HCT116 (cell line): ENCODE results near the gene LPA. TPM values are rescaled to one million over a fixed set of nuclear protein-coding genes. Genes with fewer than 3 reads are reported as not detected.
"Not testable (repeated sequence)": the region's sequence is repeated elsewhere in the genome, so short reads cannot be mapped to it uniquely, and the experiment has no call there.

Experiments
- ATAC-seq: fragments of 200-7000 bp; cut with Tn5 transposase; 2 replicates; pipeline ENCODE4 v1.9.1; 2020; ENCODE audit warnings: mild to moderate bottlenecking, moderate library complexity
- Bru-seq: library from RNA; stranded (reverse); fragments of 400-500 nt; gene quantifications from one replicate; lab custom pipeline; 2021; lab: Mats Ljungman, UMichigan
- BruChase-seq, 2 experiments: library from RNA; stranded (reverse); fragments of 400-500 nt; gene quantifications; one replicate each; lab custom pipeline; 2021; lab: Mats Ljungman, UMichigan
- BruUV-seq: library from RNA; stranded (reverse); fragments of 400-500 nt; replicated peaks from 2 replicates; lab custom pipeline; 2021; lab: Mats Ljungman, UMichigan
- CTCF ChIA-PET: fragments of 300-600 bp; sonication (Branson Sonifier 250); formaldehyde crosslinking; loops from one replicate; lab custom pipeline; 2021; ENCODE audit warnings: antibody characterized with exemption; lab: Charles Lee
- POLR2A ChIA-PET: fragments of 300-600, 350-600 bp; sonication (Branson Sonifier 250); formaldehyde crosslinking; loops from one replicate; lab custom pipeline; 2021; ENCODE audit warnings: antibody characterized with exemption; lab: Charles Lee
- RAD21 ChIA-PET, 2 experiments: fragments of 300-600 bp; sonication (Branson Sonifier 250); formaldehyde crosslinking; loops; one replicate each; lab custom pipeline; 2023; ENCODE audit warnings: low total read pairs in 2 of 2; ENCODE audit not compliant: uncharacterized antibody in 2 of 2, unreplicated experiment in 2 of 2, low non-redundant PET in 1 of 2; lab: Charles Lee
- DNase-seq: peaks from one replicate; pipeline ENCODE4 v3.0.0-alpha.2; 2010; ENCODE audit warnings: low read depth, low spot score
- H2AFZ ChIP-seq: fragments of 200-600 bp; shearing (Covaris generic), sonication (generic); 2 replicates; pipeline ENCODE4 v1.6.1; 2017; ENCODE audit warnings: low read depth, mixed run types, mixed read lengths, antibody characterized with exemption, low read length; ENCODE audit not compliant: poor library complexity, severe bottlenecking
- H3K27ac ChIP-seq: 2 replicates; pipeline ENCODE4 v1.5.1; 2012; ENCODE audit warnings: low read depth, low read length
- H3K27me3 ChIP-seq: fragments of 200-600 bp; sonication (generic); 2 replicates; pipeline ENCODE4 v1.6.1; 2016; ENCODE audit warnings: mixed run types, low read length, mixed read lengths; ENCODE audit not compliant: insufficient read depth
- H3K36me3 ChIP-seq, 2 experiments: fragments of 200-500 bp in 1 of 2; fragments of 200-600 bp in 1 of 2; sonication (Bioruptor generic) in 1 of 2; sonication (generic) in 1 of 2; 2 replicates each; pipeline versions ENCODE4 v1.5.1 to v1.6.1; 2014 to 2016; ENCODE audit warnings: low read length in 2 of 2, inconsistent platforms in 1 of 2, mixed read lengths in 1 of 2, mixed run types in 1 of 2; ENCODE audit not compliant: insufficient read depth in 2 of 2, control insufficient read depth in 1 of 2
- H3K4me1 ChIP-seq, 2 experiments: fragments of 200-600 bp in 1 of 2; sonication (generic) in 1 of 2; 2 replicates each; pipeline versions ENCODE4 v1.5.1 to v1.6.1; 2012 to 2017; ENCODE audit warnings: low read length in 2 of 2, inconsistent platforms in 1 of 2, mild to moderate bottlenecking in 1 of 2, mixed read lengths in 1 of 2, mixed run types in 1 of 2, moderate library complexity in 1 of 2; ENCODE audit not compliant: insufficient read depth in 2 of 2, control insufficient read depth in 1 of 2
- H3K4me2 ChIP-seq: fragments of 200-600 bp; sonication (generic); 2 replicates; pipeline ENCODE4 v1.6.1; 2017; ENCODE audit warnings: mixed run types, low read length, mixed read lengths
- H3K4me3 ChIP-seq, 2 experiments: fragments of 200-600 bp in 1 of 2; sonication (generic) in 1 of 2; replicated peaks in 1 of 2; 2 replicates each; pipeline ENCODE4 v1.5.1; 2011 to 2016; ENCODE audit warnings: low read length in 2 of 2, control low read depth in 1 of 2, low read depth in 1 of 2, mild to moderate bottlenecking in 1 of 2, mixed read lengths in 1 of 2, mixed run types in 1 of 2
- H3K79me2 ChIP-seq: fragments of 200-600 bp; sonication (generic); 2 replicates; pipeline ENCODE4 v1.6.1; 2017; ENCODE audit warnings: mild to moderate bottlenecking, mixed run types, low read length, moderate library complexity, mixed read lengths; ENCODE audit not compliant: insufficient read depth
- H3K9ac ChIP-seq: fragments of 200-600 bp; sonication (generic); 2 replicates; pipeline ENCODE4 v1.6.1; 2016; ENCODE audit warnings: low read length, mixed read lengths
- H3K9me2 ChIP-seq: fragments of 200-600 bp; sonication (generic), shearing (Covaris generic); 2 replicates; pipeline ENCODE4 v1.6.1; 2017; ENCODE audit warnings: mixed run types, mild to moderate bottlenecking, moderate library complexity; ENCODE audit not compliant: insufficient read depth
- H3K9me3 ChIP-seq, 2 experiments: fragments of 200-500 bp in 1 of 2; fragments of 200-600 bp in 1 of 2; sonication (Bioruptor generic) in 1 of 2; sonication (generic) in 1 of 2; 2 replicates each; pipeline ENCODE4 v1.6.1; 2014 to 2017; ENCODE audit warnings: low read length in 2 of 2, mixed read lengths in 2 of 2, inconsistent platforms in 1 of 2, low read depth in 1 of 2, mild to moderate bottlenecking in 1 of 2, mixed run types in 1 of 2, moderate library complexity in 1 of 2; ENCODE audit not compliant: control insufficient read depth in 1 of 2, insufficient read depth in 1 of 2
- H4K20me1 ChIP-seq: fragments of 200-600 bp; sonication (generic), shearing (Covaris generic); 2 replicates; pipeline ENCODE4 v1.6.1; 2017; ENCODE audit warnings: mixed run types, mild to moderate bottlenecking, moderate library complexity; ENCODE audit not compliant: insufficient read depth
- intact Hi-C: fragments of 100-400 bp; cut with micrococcal nuclease; formaldehyde crosslinking; loops from 2 replicates; pipeline ENCODE4 v1.10.0; 2022
- long read RNA-seq: library from polyadenylated mRNA; unstranded; transcript quantifications from one replicate; pipeline ENCODE4 v2.0.0, GENCODE V29; 2021; ENCODE audit not compliant: unreplicated experiment
- polyA plus RNA-seq: library from polyadenylated mRNA; unstranded; fragments of >200 nt; gene quantifications from 2 replicates; pipeline ENCODE4 v1.2.1, GENCODE V29; 2012; ENCODE audit warnings: missing spikeins
- total RNA-seq: library from RNA; stranded (reverse); gene quantifications from one replicate; pipeline ENCODE4 v1.2.1, GENCODE V29; 2021; ENCODE audit not compliant: unreplicated experiment

Gene LPA
- total RNA-seq: not detected
- not detected in 2 replicates for polyA plus RNA-seq
- percentile 7 among the genes with signal in this experiment for Bru-seq, nascent RNA
- percentile 3 among the genes with signal in this experiment for BruChase-seq, experiment 1, labeled RNA remaining after a 6-hour chase
- BruChase-seq, experiment 2, labeled RNA remaining after a 2-hour chase: percentile 1 among the genes with signal in this experiment
- long read RNA-seq: 0 reads

- DNase-seq, H3K9me2 ChIP-seq, H3K4me2 ChIP-seq, ATAC-seq, H3K36me3 ChIP-seq, H3K4me1 ChIP-seq, RAD21 ChIA-PET, H3K9ac ChIP-seq, H3K9me3 ChIP-seq, H2AFZ ChIP-seq, H3K27ac ChIP-seq, H4K20me1 ChIP-seq, CTCF ChIA-PET, BruUV-seq, POLR2A ChIA-PET, H3K79me2 ChIP-seq, H3K4me3 ChIP-seq: not testable (repeated sequence)
- H3K27me3 ChIP-seq: peaks cover 17% of the 10 kb centered on the region; the same call in 1 of the 2 replicates
- intact Hi-C loops: loop anchor here (10.0 kb wide), 1 partner anchor 799 kb away; no protein-coding TSS in a partner anchor
Observed at GRCh38 chr6:160664198-160664597, at the start of gene LPA. Gene LPA, minus strand, starts transcription at chr6:160664275. Its CDS starts 61 bp downstream, at chr6:160664214.

GRCh38 chr6:160708993-160709392 lies 44.9 kb upstream of the LPA start:
- H3K27me3 ChIP-seq, H3K36me3 ChIP-seq, H2AFZ ChIP-seq, H3K27ac ChIP-seq, H3K79me2 ChIP-seq, intact Hi-C loops, RAD21 ChIA-PET, ATAC-seq, CTCF ChIA-PET, DNase-seq, H3K4me1 ChIP-seq, H3K9me3 ChIP-seq, H4K20me1 ChIP-seq, H3K9ac ChIP-seq, POLR2A ChIA-PET, BruUV-seq, H3K9me2 ChIP-seq, H3K4me2 ChIP-seq, H3K4me3 ChIP-seq: not testable (repeated sequence)

- H3K79me2 ChIP-seq, ATAC-seq, RAD21 ChIA-PET, CTCF ChIA-PET, H3K9ac ChIP-seq, POLR2A ChIA-PET, DNase-seq, H3K36me3 ChIP-seq, BruUV-seq, H3K4me1 ChIP-seq, H3K27me3 ChIP-seq, H3K27ac ChIP-seq, H4K20me1 ChIP-seq, H3K9me2 ChIP-seq, intact Hi-C loops, H3K4me3 ChIP-seq, H2AFZ ChIP-seq, H3K4me2 ChIP-seq, H3K9me3 ChIP-seq: not testable (repeated sequence)
Observed at GRCh38 chr6:160704688-160705087, 40.6 kb upstream of the LPA start.

- BruUV-seq, H3K4me1 ChIP-seq, H3K4me3 ChIP-seq, H3K27me3 ChIP-seq, H3K36me3 ChIP-seq, H3K9me3 ChIP-seq, DNase-seq, H2AFZ ChIP-seq, intact Hi-C loops, H3K27ac ChIP-seq, H3K4me2 ChIP-seq, ATAC-seq, RAD21 ChIA-PET, H3K9ac ChIP-seq, CTCF ChIA-PET, H3K79me2 ChIP-seq, H3K9me2 ChIP-seq, H4K20me1 ChIP-seq, POLR2A ChIA-PET: not testable (repeated sequence)
Observed at GRCh38 chr6:160701918-160702680, 38.0 kb upstream of the LPA start, which contains the start of gene PLG. Gene PLG, plus strand, starts transcription at chr6:160702244. Its CDS starts 61 bp downstream, at chr6:160702305.
